ENCODE data around the gene ABHD14A.

- TF ChIP-seq, protein P1, sequence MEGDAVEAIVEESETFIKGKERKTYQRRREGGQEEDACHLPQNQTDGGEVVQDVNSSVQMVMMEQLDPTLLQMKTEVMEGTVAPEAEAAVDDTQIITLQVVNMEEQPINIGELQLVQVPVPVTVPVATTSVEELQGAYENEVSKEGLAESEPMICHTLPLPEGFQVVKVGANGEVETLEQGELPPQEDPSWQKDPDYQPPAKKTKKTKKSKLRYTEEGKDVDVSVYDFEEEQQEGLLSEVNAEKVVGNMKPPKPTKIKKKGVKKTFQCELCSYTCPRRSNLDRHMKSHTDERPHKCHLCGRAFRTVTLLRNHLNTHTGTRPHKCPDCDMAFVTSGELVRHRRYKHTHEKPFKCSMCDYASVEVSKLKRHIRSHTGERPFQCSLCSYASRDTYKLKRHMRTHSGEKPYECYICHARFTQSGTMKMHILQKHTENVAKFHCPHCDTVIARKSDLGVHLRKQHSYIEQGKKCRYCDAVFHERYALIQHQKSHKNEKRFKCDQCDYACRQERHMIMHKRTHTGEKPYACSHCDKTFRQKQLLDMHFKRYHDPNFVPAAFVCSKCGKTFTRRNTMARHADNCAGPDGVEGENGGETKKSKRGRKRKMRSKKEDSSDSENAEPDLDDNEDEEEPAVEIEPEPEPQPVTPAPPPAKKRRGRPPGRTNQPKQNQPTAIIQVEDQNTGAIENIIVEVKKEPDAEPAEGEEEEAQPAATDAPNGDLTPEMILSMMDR (IDR thresholded peaks at IDR 0.05): no peak
- no peak for TF ChIP-seq POLR2A (IDR thresholded peaks at IDR 0.05)
Observed at GRCh38 chr3:51950899-51951298, 24.0 kb upstream of the ABHD14A start.

Measured in body of pancreas (tissue), 4 donors.